Mesendoderm (in vitro differentiated cells): ENCODE data around the gene KIF5A.

Experiments
- DNase-seq: peaks from one replicate; pipeline ENCODE4 v3.0.0; 2013
- H2AK5ac ChIP-seq: 2 replicates; pipeline ENCODE4 v1.6.1; 2013; ENCODE audit warnings: low read length, inconsistent platforms
- H2BK120ac ChIP-seq: 2 replicates; pipeline ENCODE4 v1.6.1; 2013; ENCODE audit warnings: low read depth, mild to moderate bottlenecking, low read length, moderate library complexity, mixed read lengths
- H2BK15ac ChIP-seq: replicated peaks from 2 replicates; pipeline ENCODE4 v1.6.1; 2013; ENCODE audit warnings: low read depth, mild to moderate bottlenecking, moderate library complexity
- H2BK5ac ChIP-seq: 2 replicates; pipeline ENCODE4 v1.6.1; 2013; ENCODE audit warnings: low read length, inconsistent platforms
- H3K18ac ChIP-seq: 2 replicates; pipeline ENCODE4 v1.6.1; 2013; ENCODE audit warnings: mild to moderate bottlenecking, low read length, mixed read lengths
- H3K23ac ChIP-seq: one replicate; pipeline ENCODE4 v1.6.1; 2013; ENCODE audit warnings: low read length
- H3K27ac ChIP-seq: 2 replicates; pipeline ENCODE4 v1.5.1; 2013; ENCODE audit warnings: low read depth, mild to moderate bottlenecking, inconsistent platforms, low read length, moderate library complexity
- H3K27me3 ChIP-seq: 2 replicates; pipeline ENCODE4 v1.6.1; 2013; ENCODE audit warnings: low read length, control low read depth, mild to moderate bottlenecking, inconsistent platforms; ENCODE audit not compliant: insufficient read depth, poor library complexity
- H3K36me3 ChIP-seq: 2 replicates; pipeline ENCODE4 v1.6.1; 2013; ENCODE audit warnings: low read length, inconsistent platforms; ENCODE audit not compliant: control insufficient read depth, insufficient read depth
- H3K4ac ChIP-seq: one replicate; pipeline ENCODE4 v1.6.1; 2013; ENCODE audit warnings: low read depth, mild to moderate bottlenecking, low read length, moderate library complexity
- H3K4me1 ChIP-seq: 2 replicates; pipeline ENCODE4 v1.6.1; 2013; ENCODE audit warnings: low read depth, low read length, inconsistent platforms; ENCODE audit not compliant: control insufficient read depth
- H3K4me2 ChIP-seq: 2 replicates; pipeline ENCODE4 v1.6.1; 2013; ENCODE audit warnings: low read length
- H3K4me3 ChIP-seq: 2 replicates; pipeline ENCODE4 v1.5.1; 2013; ENCODE audit warnings: mild to moderate bottlenecking, low read length
- H3K56ac ChIP-seq: one replicate; pipeline ENCODE4 v1.6.1; 2013; ENCODE audit warnings: low read length
- H3K79me1 ChIP-seq: 2 replicates; pipeline ENCODE4 v1.6.1; 2013; ENCODE audit warnings: low read length, inconsistent platforms
- H3K79me2 ChIP-seq: 2 replicates; pipeline ENCODE4 v1.6.1; 2013; ENCODE audit warnings: mild to moderate bottlenecking, low read length; ENCODE audit not compliant: control insufficient read depth, insufficient read depth
- H3K9ac ChIP-seq: 2 replicates; pipeline ENCODE4 v1.6.1; 2013; ENCODE audit warnings: low read length, inconsistent platforms
- H4K5ac ChIP-seq: one replicate; pipeline ENCODE4 v1.6.1; 2013; ENCODE audit warnings: low read length
- H4K8ac ChIP-seq: one replicate; pipeline ENCODE4 v1.6.1; 2013; ENCODE audit warnings: low read depth, mild to moderate bottlenecking, control low read depth, low read length, moderate library complexity
- WGBS: extraction: QIAGEN DNeasy Blood & Tissue Kit; methylation state at CpG from one replicate; pipeline ENCODE4 v1.1.7; 2013; ENCODE audit warnings: low lambda C conversion rate, missing lambda C conversion rate; ENCODE audit not compliant: insufficient coverage; ENCODE audit errors: extremely low coverage; 5-methylcytosine and 5-hydroxymethylcytosine counted together

KIF5A gene

DNA sequence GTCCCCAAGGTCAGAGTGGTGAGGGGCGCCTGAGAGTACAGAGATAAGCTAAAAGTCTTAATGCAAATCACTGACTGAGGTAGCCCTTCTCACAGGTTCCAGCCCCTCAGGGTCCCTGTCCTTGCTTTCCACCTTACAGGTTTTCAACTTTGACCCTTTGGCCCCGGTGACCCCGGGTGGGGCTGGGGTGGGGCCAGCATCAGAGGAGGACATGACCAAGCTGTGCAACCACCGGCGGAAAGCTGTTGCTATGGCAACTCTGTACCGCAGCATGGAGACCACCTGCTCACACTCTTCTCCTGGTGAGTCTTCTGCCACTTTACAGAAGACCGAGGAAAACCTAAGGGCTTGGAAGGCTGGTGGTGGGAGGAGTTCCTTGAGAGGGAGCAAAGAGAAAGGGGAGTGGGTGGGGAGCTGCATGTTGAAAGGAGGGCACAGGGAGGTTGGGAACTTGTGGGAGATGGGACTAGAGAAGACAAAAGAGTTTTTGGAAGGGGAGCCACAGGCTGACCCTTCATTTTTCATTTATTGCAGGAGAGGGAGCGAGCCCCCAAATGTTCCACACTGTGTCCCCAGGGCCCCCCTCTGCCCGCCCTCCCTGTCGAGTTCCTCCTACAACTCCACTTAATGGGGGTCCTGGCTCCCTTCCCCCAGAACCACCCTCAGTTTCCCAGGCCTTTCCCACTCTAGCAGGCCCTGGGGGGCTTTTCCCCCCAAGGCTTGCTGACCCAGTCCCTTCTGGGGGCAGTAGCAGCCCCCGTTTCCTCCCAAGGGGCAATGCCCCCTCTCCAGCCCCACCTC, 24.8 kb upstream of the KIF5A start:
- Histone ChIP-seq H3K27me3 (no peaks in the 10 kb centered on the region), H2AK5ac (no peak overlapping the region), H3K4me3 (no peak overlapping the region), H3K4me2 (no peak overlapping the region), H3K36me3 (no peaks in the 10 kb centered on the region), H3K4me1 (peaks cover 7% of the 10 kb centered on the region), H3K23ac (no peak overlapping the region), H3K4ac (no peak overlapping the region), H3K27ac (no peak overlapping the region), H2BK120ac (no peak overlapping the region), H4K5ac (no peak overlapping the region), H3K18ac (no peak overlapping the region), H2BK5ac (no peak overlapping the region), H3K79me1 (peaks cover 5% of the 10 kb centered on the region), H3K56ac (no peak overlapping the region), H4K8ac (no peak overlapping the region), H3K9ac (no peak overlapping the region), H2BK15ac (no peak overlapping the region), H3K79me2 (no peaks in the 10 kb centered on the region)
- WGBS = no CpG with 5 or more reads among the region's 11 CpGs
- DNase-seq = no peak

GRCh38 chr12:57525615-57526383, 24.0 kb upstream of the KIF5A start:
- Histone ChIP-seq H3K27me3 (no peaks in the 10 kb centered on the region), H3K4me3 (no peak overlapping the region), H3K4ac (no peak overlapping the region), H3K9ac (no peak overlapping the region), H3K36me3 (peaks cover 3% of the 10 kb centered on the region), H2AK5ac (no peak overlapping the region), H3K27ac (no peak overlapping the region), H3K79me1 (peaks cover 5% of the 10 kb centered on the region), H4K5ac (no peak overlapping the region), H3K4me1 (peaks cover 7% of the 10 kb centered on the region), H2BK5ac (no peak overlapping the region), H3K56ac (no peak overlapping the region), H3K18ac (no peak overlapping the region), H3K4me2 (no peak overlapping the region), H2BK120ac (no peak overlapping the region), H3K23ac (no peak overlapping the region), H3K79me2 (no peaks in the 10 kb centered on the region), H2BK15ac (no peak overlapping the region), H4K8ac (no peak overlapping the region)
- WGBS = no CpG with 5 or more reads among the region's 16 CpGs
- no peak for DNase-seq

GRCh38 chr12:57526477-57527126, 23.2 kb upstream of the KIF5A start:
- Histone ChIP-seq H3K4ac (no peak overlapping the region), H2BK5ac (no peak overlapping the region), H3K4me2 (no peak overlapping the region), H3K9ac (no peak overlapping the region), H2AK5ac (no peak overlapping the region), H3K56ac (no peak overlapping the region), H3K18ac (no peak overlapping the region), H3K79me1 (peaks cover 5% of the 10 kb centered on the region), H3K36me3 (peaks cover 3% of the 10 kb centered on the region), H4K8ac (no peak overlapping the region), H3K27ac (no peak overlapping the region), H2BK15ac (no peak overlapping the region), H3K23ac (no peak overlapping the region), H3K4me1 (peaks cover 4% of the 10 kb centered on the region), H4K5ac (no peak overlapping the region), H3K27me3 (no peaks in the 10 kb centered on the region), H3K79me2 (no peaks in the 10 kb centered on the region), H3K4me3 (no peak overlapping the region), H2BK120ac (no peak overlapping the region)
- DNase-seq = no peak
- WGBS = no CpG with 5 or more reads among the region's 4 CpGs

- WGBS = no CpG with 5 or more reads among the region's 5 CpGs
- no peak overlapping the region for H3K23ac ChIP-seq
- H3K4me2 ChIP-seq = no peak overlapping the region
- no peaks in the 10 kb centered on the region for H3K79me2 ChIP-seq
- H3K27me3 ChIP-seq = no peaks in the 10 kb centered on the region
- H4K5ac ChIP-seq = no peak overlapping the region
- no peak overlapping the region for H2AK5ac ChIP-seq
- H3K18ac ChIP-seq = no peak overlapping the region
- DNase-seq = no peak
- H2BK15ac ChIP-seq = no peak overlapping the region
- no peak overlapping the region for H3K56ac ChIP-seq
- no peak overlapping the region for H3K27ac ChIP-seq
- peaks cover 3% of the 10 kb centered on the region for H3K36me3 ChIP-seq
- H2BK120ac ChIP-seq = no peak overlapping the region
- no peak overlapping the region for H3K4me3 ChIP-seq
- no peak overlapping the region for H2BK5ac ChIP-seq
- H3K4ac ChIP-seq = no peak overlapping the region
- H4K8ac ChIP-seq = no peak overlapping the region
- no peak overlapping the region for H3K9ac ChIP-seq
- peaks cover 2% of the 10 kb centered on the region for H3K4me1 ChIP-seq
- peaks cover 5% of the 10 kb centered on the region for H3K79me1 ChIP-seq
These were observed 22.7 kb upstream of the KIF5A start for GRCh38 chr12:57527184-57527583.

- no peak for DNase-seq
- Histone ChIP-seq H3K36me3 (peaks cover 5% of the 10 kb centered on the region), H3K4ac (no peak overlapping the region), H3K56ac (no peak overlapping the region), H2BK120ac (no peak overlapping the region), H3K79me1 (peaks cover 5% of the 10 kb centered on the region), H4K5ac (no peak overlapping the region), H2BK5ac (no peak overlapping the region), H4K8ac (no peak overlapping the region), H3K27ac (no peak overlapping the region), H3K27me3 (no peaks in the 10 kb centered on the region), H3K4me2 (no peak overlapping the region), H2BK15ac (no peak overlapping the region), H3K4me3 (no peak overlapping the region), H2AK5ac (no peak overlapping the region), H3K23ac (no peak overlapping the region), H3K9ac (no peak overlapping the region), H3K79me2 (no peaks in the 10 kb centered on the region), H3K18ac (no peak overlapping the region), H3K4me1 (peaks cover 2% of the 10 kb centered on the region)
- WGBS = no CpG with 5 or more reads among the region's 12 CpGs
These were observed 21.7 kb upstream of the KIF5A start for GRCh38 chr12:57528176-57528575.
